Activated CD8-positive, alpha-beta T cell treated with anti-CD3 and anti-CD28 coated beads for 36 hours (primary cell): ENCODE data around the gene CLRN2. TPM values are rescaled to one million over a fixed set of nuclear protein-coding genes. Genes with fewer than 3 reads are reported as not detected.
A peak's percentile ranks its signal among the peaks of the same experiment; 100 is the strongest.
"Not testable (repeated sequence)": the region's sequence is repeated elsewhere in the genome, so short reads cannot be mapped to it uniquely, and the experiment has no call there.

Experiments used
- ATAC-seq: fragments of 200-7000 bp; cut with Tn5 transposase; one replicate; pipeline ENCODE4 v1.10.0; 2021; ENCODE audit warnings: mild to moderate bottlenecking, moderate library complexity
- CTCF ChIA-PET: fragments of 350-600 bp; sonication (Branson Sonifier 250); formaldehyde crosslinking; loops from one replicate; lab custom pipeline; 2021; ENCODE audit warnings: antibody characterized with exemption; lab: Charles Lee
- POLR2A ChIA-PET: fragments of 350-600 bp; sonication (Branson Sonifier 250); formaldehyde crosslinking; loops from one replicate; lab custom pipeline; 2021; ENCODE audit warnings: antibody characterized with exemption; lab: Charles Lee
- DNase-seq: peaks from one replicate; pipeline ENCODE4 v3.0.0-alpha.2; 2020
- H3K27ac Mint-ChIP-seq: one replicate; pipeline ENCODE4 v1.8.0; 2021; ENCODE audit warnings: mild to moderate bottlenecking, mixed read lengths
- H3K27me3 Mint-ChIP-seq: one replicate; pipeline ENCODE4 v1.8.0; 2021; ENCODE audit warnings: mixed read lengths
- H3K36me3 Mint-ChIP-seq: one replicate; pipeline ENCODE4 v1.8.0; 2021; ENCODE audit warnings: low read depth, mixed read lengths
- H3K4me1 Mint-ChIP-seq: one replicate; pipeline ENCODE4 v1.8.0; 2021; ENCODE audit warnings: low read depth, mixed read lengths
- H3K4me3 Mint-ChIP-seq: one replicate; pipeline ENCODE4 v1.8.0; 2021; ENCODE audit warnings: mild to moderate bottlenecking, moderate library complexity, mixed read lengths
- H3K9me3 Mint-ChIP-seq: one replicate; pipeline ENCODE4 v1.8.0; 2021; ENCODE audit warnings: mixed read lengths
- CTCF ChIP-seq: fragments of 200-600 bp; IDR thresholded peaks from one replicate; pipeline ENCODE4 v1.8.0; 2022; ENCODE audit warnings: antibody characterized with exemption, mild to moderate bottlenecking
- intact Hi-C: fragments of 100-400 bp; cut with micrococcal nuclease; formaldehyde crosslinking; loops from one replicate; pipeline ENCODE4 v1.10.0; 2022
- total RNA-seq, 2 experiments: library from RNA; stranded (reverse); gene quantifications; one replicate each; pipeline ENCODE4 v1.2.3, GENCODE V29; 2021

Gene CLRN2
- total RNA-seq, 2 experiments from 2014 or later = not detected

- no peak overlapping the region for H3K27ac Mint-ChIP-seq
- DNase-seq = no peak
- no peaks in the 10 kb centered on the region for H3K27me3 Mint-ChIP-seq
- no peaks in the 10 kb centered on the region for H3K9me3 Mint-ChIP-seq
- POLR2A ChIA-PET = no interaction called here
- intact Hi-C loops = no loop called here
- no peak for TF ChIP-seq CTCF
- H3K4me1 Mint-ChIP-seq = no peaks in the 10 kb centered on the region
- CTCF ChIA-PET = interaction anchor here (1.0 kb wide), 1 partner anchor 74 kb away, joined by 4 read pairs; no protein-coding TSS in a partner anchor
- ATAC-seq = no peak
- H3K4me3 Mint-ChIP-seq = no peak overlapping the region
- H3K36me3 Mint-ChIP-seq = no peaks in the 10 kb centered on the region
These were observed 47.2 kb downstream of the CLRN2 start for GRCh38 chr4:17562157-17562556.

- Mint-ChIP-seq H3K4me3 (no peak overlapping the region), H3K27me3 (no peaks in the 10 kb centered on the region), H3K9me3 (no peaks in the 10 kb centered on the region), H3K27ac (no peak overlapping the region), H3K36me3 (no peaks in the 10 kb centered on the region), H3K4me1 (no peaks in the 10 kb centered on the region)
- no peak for ATAC-seq
- TF ChIP-seq CTCF = no peak
- ChIA-PET CTCF (interaction anchor here (1.2 kb wide), 1 partner anchor 7 kb away, joined by 3 read pairs; no protein-coding TSS in a partner anchor), POLR2A (no interaction called here)
- intact Hi-C loops = no loop called here
- DNase-seq = no peak
These were observed 50.9 kb downstream of the CLRN2 start for GRCh38 chr4:17565846-17566245.

GRCh38 chr4:17567271-17567670, 52.3 kb downstream of the CLRN2 start:
- no peak for ATAC-seq
- TF ChIP-seq CTCF = no peak
- Mint-ChIP-seq H3K4me3 (no peak overlapping the region), H3K9me3 (no peaks in the 10 kb centered on the region), H3K4me1 (no peaks in the 10 kb centered on the region), H3K36me3 (no peaks in the 10 kb centered on the region), H3K27me3 (no peaks in the 10 kb centered on the region), H3K27ac (no peak overlapping the region)
- ChIA-PET POLR2A (no interaction called here), CTCF (no interaction called here)
- intact Hi-C loops = no loop called here
- DNase-seq = no peak

GRCh38 chr4:17574206-17574605, 59.2 kb downstream of the CLRN2 start:
- POLR2A ChIA-PET = interaction anchor here (0.6 to 2.1 kb wide), 3 partner anchors 40 to 62 kb away, joined by 3 to 5 read pairs (median 3); partner anchors contain the start of gene MED28
- Mint-ChIP-seq H3K36me3 (peaks cover 14% of the 10 kb centered on the region), H3K4me3 (no peak overlapping the region), H3K9me3 (no peaks in the 10 kb centered on the region), H3K27me3 (no peaks in the 10 kb centered on the region), H3K27ac (peak overlapping the region; percentile 20), H3K4me1 (peaks cover 9% of the 10 kb centered on the region)
- DNase-seq = no peak
- intact Hi-C loops = loop anchor here (10.0 kb wide), 1 partner anchor 231 kb away; no protein-coding TSS in a partner anchor
- no peak for ATAC-seq
- CTCF ChIA-PET = interaction anchor here (2.0 to 2.5 kb wide), 2 partner anchors 26 to 62 kb away, joined by 5 to 15 read pairs; no protein-coding TSS in a partner anchor
- TF ChIP-seq CTCF = no peak

GRCh38 chr4:17575177-17575576, 60.2 kb downstream of the CLRN2 start:
- not testable (repeated sequence) for H3K9me3 Mint-ChIP-seq, H3K27me3 Mint-ChIP-seq, H3K4me3 Mint-ChIP-seq, ATAC-seq, H3K27ac Mint-ChIP-seq, DNase-seq
- peaks cover 22% of the 10 kb centered on the region for H3K36me3 Mint-ChIP-seq
- peaks cover 18% of the 10 kb centered on the region for H3K4me1 Mint-ChIP-seq
- POLR2A ChIA-PET = interaction anchor here (1.0 kb wide), 1 partner anchor 61 kb away, joined by 3 read pairs; no protein-coding TSS in a partner anchor
- CTCF ChIA-PET = interaction anchor here (2.0 to 2.5 kb wide), 2 partner anchors 27 to 61 kb away, joined by 5 to 15 read pairs; no protein-coding TSS in a partner anchor
- intact Hi-C loops = loop anchor here (10.0 kb wide), 1 partner anchor 230 kb away; no protein-coding TSS in a partner anchor

Other genes with a start within 250 kb of the CLRN2 start
- gene QDPR, start 3.1 kb upstream of the CLRN2 start, total RNA-seq = 10 to 100 TPM; 31.5 to 31.6 TPM
- 100 to 1,000 TPM; 100 to 101 TPM for gene LAP3, start 62.0 kb downstream of the CLRN2 start, total RNA-seq
- 10 to 100 TPM; 56.3 to 60.8 TPM for gene MED28, start 99.5 kb downstream of the CLRN2 start, total RNA-seq